ENCODE data around the gene TRPC1.

DNA sequence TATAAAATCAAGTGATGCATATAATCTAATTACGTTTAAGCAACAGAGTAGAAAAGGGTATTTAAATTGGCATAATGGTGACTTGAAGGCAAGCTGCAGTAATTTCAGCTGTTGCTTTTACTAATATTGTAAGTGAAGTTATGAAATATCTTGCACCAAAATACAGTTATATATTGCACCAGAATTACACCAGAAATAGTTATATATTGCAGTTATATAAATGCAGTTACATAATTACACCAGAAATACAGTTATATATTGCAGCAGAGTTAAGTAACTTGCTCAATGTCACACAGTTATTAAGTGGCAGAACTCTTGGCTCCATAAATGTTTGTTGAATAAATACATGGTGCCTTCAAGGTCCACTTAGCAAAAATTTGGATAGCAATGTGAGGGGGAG lies 113.7 kb downstream of the TRPC1 start:
- TF ChIP-seq, protein P1, sequence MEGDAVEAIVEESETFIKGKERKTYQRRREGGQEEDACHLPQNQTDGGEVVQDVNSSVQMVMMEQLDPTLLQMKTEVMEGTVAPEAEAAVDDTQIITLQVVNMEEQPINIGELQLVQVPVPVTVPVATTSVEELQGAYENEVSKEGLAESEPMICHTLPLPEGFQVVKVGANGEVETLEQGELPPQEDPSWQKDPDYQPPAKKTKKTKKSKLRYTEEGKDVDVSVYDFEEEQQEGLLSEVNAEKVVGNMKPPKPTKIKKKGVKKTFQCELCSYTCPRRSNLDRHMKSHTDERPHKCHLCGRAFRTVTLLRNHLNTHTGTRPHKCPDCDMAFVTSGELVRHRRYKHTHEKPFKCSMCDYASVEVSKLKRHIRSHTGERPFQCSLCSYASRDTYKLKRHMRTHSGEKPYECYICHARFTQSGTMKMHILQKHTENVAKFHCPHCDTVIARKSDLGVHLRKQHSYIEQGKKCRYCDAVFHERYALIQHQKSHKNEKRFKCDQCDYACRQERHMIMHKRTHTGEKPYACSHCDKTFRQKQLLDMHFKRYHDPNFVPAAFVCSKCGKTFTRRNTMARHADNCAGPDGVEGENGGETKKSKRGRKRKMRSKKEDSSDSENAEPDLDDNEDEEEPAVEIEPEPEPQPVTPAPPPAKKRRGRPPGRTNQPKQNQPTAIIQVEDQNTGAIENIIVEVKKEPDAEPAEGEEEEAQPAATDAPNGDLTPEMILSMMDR (conservative IDR thresholded peaks at IDR 0.05): no peak
- TF ChIP-seq ZFX (IDR thresholded peaks at IDR 0.05): no peak
